HG03060 (cell line): ENCODE results near the gene ZSWIM8.
"Not testable (repeated sequence)": the region's sequence is repeated elsewhere in the genome, so short reads cannot be mapped to it uniquely, and the experiment has no call there.

Experiments used
- ATAC-seq: cut with Tn5 transposase; IDR thresholded peaks from one replicate; pipeline ENCODE4 v1.9.1; 2021; ENCODE audit warnings: low read depth, moderate number of reproducible peaks; ENCODE audit not compliant: unreplicated experiment

Gene ZSWIM8

GRCh38 chr10:73773152-73773879, 12.1 kb upstream of the ZSWIM8 start:
- no peak for ATAC-seq

- ATAC-seq = no peak
These were observed 10.8 kb upstream of the ZSWIM8 start for GRCh38 chr10:73774637-73775036.

GRCh38 chr10:73779018-73779417, 6.4 kb upstream of the ZSWIM8 start:
- no peak for ATAC-seq

GRCh38 chr10:73779539-73780197, 5.7 kb upstream of the ZSWIM8 start:
- no peak for ATAC-seq

- no peak for ATAC-seq
These were observed 5.1 kb upstream of the ZSWIM8 start for GRCh38 chr10:73780301-73780700.

- no peak for ATAC-seq
These were observed 4.4 kb upstream of the ZSWIM8 start for GRCh38 chr10:73780966-73781365.

- no peak for ATAC-seq
These were observed 3.9 kb upstream of the ZSWIM8 start for GRCh38 chr10:73781548-73781878.

- no peak for ATAC-seq
These were observed 3.3 kb upstream of the ZSWIM8 start, which contains the start of gene CHCHD1 for GRCh38 chr10:73781879-73782748. Gene CHCHD1 (plus strand): TSS chr10:73782048. CDS start chr10:73782076, 28 bp downstream.

GRCh38 chr10:73782749-73783085, 2.7 kb upstream of the ZSWIM8 start:
- no peak for ATAC-seq

- no peak for ATAC-seq
These were observed 510 bp downstream of the ZSWIM8 start for GRCh38 chr10:73785721-73786511.

GRCh38 chr10:73786512-73786885, 1.1 kb downstream of the ZSWIM8 start:
- ATAC-seq = no peak

- ATAC-seq = not testable (repeated sequence)
These were observed 1.8 kb downstream of the ZSWIM8 start for GRCh38 chr10:73787031-73787800.

GRCh38 chr10:73788864-73789658, 3.7 kb downstream of the ZSWIM8 start:
- no peak for ATAC-seq

- no peak for ATAC-seq
These were observed 4.3 kb downstream of the ZSWIM8 start for GRCh38 chr10:73789659-73790055.

GRCh38 chr10:73790886-73791625, 5.7 kb downstream of the ZSWIM8 start:
- no peak for ATAC-seq

- no peak for ATAC-seq
These were observed 6.5 kb downstream of the ZSWIM8 start for GRCh38 chr10:73791871-73792400.

- ATAC-seq = no peak
These were observed 8.1 kb downstream of the ZSWIM8 start for GRCh38 chr10:73793456-73793855.

- ATAC-seq = not testable (repeated sequence)
These were observed 10.1 kb downstream of the ZSWIM8 start for GRCh38 chr10:73795491-73795890.
